Ascending aorta (tissue), 2 donors: ENCODE data around the gene MESP2. TPM values are rescaled to one million over a fixed set of nuclear protein-coding genes. Genes with fewer than 3 reads are reported as not detected.

Experiments
- DNase-seq, 2 donors: peaks; one replicate each; pipeline ENCODE4 v3.0.0-alpha.2; 2019; ENCODE audit warnings: low spot score in 2 of 2
- H3K27ac ChIP-seq, 2 donors: fragments of 200-600 bp; sonication (generic); one replicate each; pipeline ENCODE4 v1.5.1; 2016 to 2017; ENCODE audit warnings: mild to moderate bottlenecking in 1 of 2
- H3K27me3 ChIP-seq: fragments of 200-600 bp; sonication (generic); one replicate; pipeline ENCODE4 v1.5.1; 2017
- H3K36me3 ChIP-seq, 2 donors: fragments of 200-600 bp; sonication (generic); one replicate each; pipeline ENCODE4 v1.5.1; 2016
- H3K4me1 ChIP-seq, 2 donors: fragments of 200-600 bp; sonication (generic); one replicate each; pipeline ENCODE4 v1.5.1; 2016 to 2017; ENCODE audit warnings: mild to moderate bottlenecking in 1 of 2
- H3K4me3 ChIP-seq, 2 donors: fragments of 200-600 bp; sonication (generic); one replicate each; pipeline ENCODE4 v1.5.1; 2016 to 2017; ENCODE audit warnings: mild to moderate bottlenecking in 1 of 2
- H3K9me3 ChIP-seq, 2 donors: fragments of 200-600 bp; sonication (generic); one replicate each; pipeline ENCODE4 v1.5.1; 2016
- intact Hi-C: fragments of 100-400 bp; cut with DNase I; formaldehyde crosslinking; loops from one replicate; pipeline ENCODE4 v1.15.1; 2023
- total RNA-seq: library from RNA; depleted of rRNA; stranded (reverse); fragments of >200 nt; gene quantifications from one replicate; pipeline ENCODE4 v1.1.0, GENCODE V29; 2016
- TF ChIP-seq, protein P1 (sequence below), 3 experiments: fragments of 200-600 bp in 2 of 3; fragments of 450-650 bp in 1 of 3; sonication (generic) in 2 of 3; IDR thresholded peaks; one replicate each; pipeline ENCODE4 v1.5.1; 2016 to 2019; ENCODE audit warnings: antibody characterized with exemption in 3 of 3, mild to moderate bottlenecking in 1 of 3, moderate library complexity in 1 of 3

MESP2 gene
- total RNA-seq, 1 donor from 2014 or later = not detected

DNA sequence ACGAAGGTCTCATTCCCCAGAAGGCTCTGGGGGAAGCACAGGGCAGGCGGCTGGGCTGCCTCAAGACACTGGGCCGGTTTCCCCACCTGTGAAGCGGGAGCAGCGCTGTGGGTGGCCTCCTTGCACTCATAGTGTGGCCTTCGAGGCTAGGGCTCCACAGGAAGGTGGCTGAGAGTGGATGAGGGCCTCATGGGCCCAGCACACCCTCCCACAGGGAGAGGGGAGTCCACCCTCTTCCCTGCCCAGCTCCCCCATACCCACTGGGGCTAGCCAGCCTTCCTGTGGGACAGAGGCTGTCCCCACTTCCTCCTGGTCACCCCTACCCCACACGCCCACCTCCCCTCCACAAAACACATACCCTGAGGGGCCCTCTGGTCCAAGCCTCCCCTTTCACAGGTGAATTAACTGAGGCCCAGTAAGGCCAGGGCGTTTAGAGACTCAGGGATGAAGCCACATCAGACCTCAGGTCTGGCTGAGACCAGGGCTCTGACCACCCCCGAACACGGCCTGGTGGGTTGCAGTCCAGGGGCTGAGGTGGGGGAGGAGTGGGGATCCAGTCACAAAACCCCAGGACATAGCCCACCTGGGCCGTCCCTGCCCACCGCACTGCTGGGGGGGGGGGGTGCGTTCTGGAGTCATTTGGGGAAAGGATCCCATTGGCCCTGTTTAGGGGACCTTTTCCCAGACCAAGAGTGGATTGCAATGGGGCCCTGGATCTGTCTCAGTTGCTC is 37.4 kb downstream of the MESP2 start:
- Histone ChIP-seq H3K4me3 (peak overlapping the region; percentile 59 to 62), H3K36me3 (no peaks in the 10 kb centered on the region), H3K9me3 (no peaks in the 10 kb centered on the region), H3K27me3 (peaks cover 12% of the 10 kb centered on the region), H3K4me1 (peaks cover 0 to 5% of the 10 kb centered on the region in 2 donors), H3K27ac (peak overlapping the region in 1 of 2 donors; percentile 61)
- no peak for DNase-seq
- TF ChIP-seq, protein P1, sequence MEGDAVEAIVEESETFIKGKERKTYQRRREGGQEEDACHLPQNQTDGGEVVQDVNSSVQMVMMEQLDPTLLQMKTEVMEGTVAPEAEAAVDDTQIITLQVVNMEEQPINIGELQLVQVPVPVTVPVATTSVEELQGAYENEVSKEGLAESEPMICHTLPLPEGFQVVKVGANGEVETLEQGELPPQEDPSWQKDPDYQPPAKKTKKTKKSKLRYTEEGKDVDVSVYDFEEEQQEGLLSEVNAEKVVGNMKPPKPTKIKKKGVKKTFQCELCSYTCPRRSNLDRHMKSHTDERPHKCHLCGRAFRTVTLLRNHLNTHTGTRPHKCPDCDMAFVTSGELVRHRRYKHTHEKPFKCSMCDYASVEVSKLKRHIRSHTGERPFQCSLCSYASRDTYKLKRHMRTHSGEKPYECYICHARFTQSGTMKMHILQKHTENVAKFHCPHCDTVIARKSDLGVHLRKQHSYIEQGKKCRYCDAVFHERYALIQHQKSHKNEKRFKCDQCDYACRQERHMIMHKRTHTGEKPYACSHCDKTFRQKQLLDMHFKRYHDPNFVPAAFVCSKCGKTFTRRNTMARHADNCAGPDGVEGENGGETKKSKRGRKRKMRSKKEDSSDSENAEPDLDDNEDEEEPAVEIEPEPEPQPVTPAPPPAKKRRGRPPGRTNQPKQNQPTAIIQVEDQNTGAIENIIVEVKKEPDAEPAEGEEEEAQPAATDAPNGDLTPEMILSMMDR (IDR thresholded peaks at IDR 0.05) = no peak
- intact Hi-C loops = no loop called here

GRCh38 chr15:89814112-89814742 is 38.1 kb downstream of the MESP2 start:
- Histone ChIP-seq H3K27me3 (peaks cover 12% of the 10 kb centered on the region), H3K9me3 (no peaks in the 10 kb centered on the region), H3K4me3 (peak overlapping the region; percentile 59 to 62), H3K36me3 (no peaks in the 10 kb centered on the region), H3K27ac (peak overlapping the region in 1 of 2 donors; percentile 61), H3K4me1 (peaks cover 0 to 2% of the 10 kb centered on the region in 2 donors)
- no peak for DNase-seq
- TF ChIP-seq, protein P1 (IDR thresholded peaks at IDR 0.05) = no peak
- intact Hi-C loops = no loop called here

DNA sequence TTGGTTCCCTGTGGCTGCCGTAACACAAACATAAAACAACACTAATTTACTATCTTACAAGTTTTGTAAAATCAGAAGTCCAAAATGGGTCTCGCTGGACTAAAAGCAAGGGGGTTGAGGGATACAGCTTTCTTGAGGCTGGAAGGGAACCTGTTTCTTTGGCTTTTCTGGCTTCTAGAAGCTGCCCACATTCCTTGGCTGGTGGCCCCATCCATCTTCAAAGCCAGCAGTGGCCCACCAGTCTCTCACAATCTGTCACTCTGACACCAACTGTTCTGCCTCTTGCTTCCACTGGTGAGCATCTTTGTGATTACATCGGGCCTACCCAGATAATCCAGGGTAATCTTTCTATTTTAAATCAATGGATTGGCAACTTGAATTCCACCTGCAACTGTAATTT is 39.6 kb downstream of the MESP2 start:
- Histone ChIP-seq H3K27ac (no peak overlapping the region), H3K4me1 (peaks cover 0 to 2% of the 10 kb centered on the region in 2 donors), H3K9me3 (no peaks in the 10 kb centered on the region), H3K27me3 (peaks cover 12% of the 10 kb centered on the region), H3K36me3 (no peaks in the 10 kb centered on the region), H3K4me3 (no peak overlapping the region)
- intact Hi-C loops = no loop called here
- TF ChIP-seq, protein P1 (IDR thresholded peaks at IDR 0.05) = no peak
- DNase-seq = no peak

- intact Hi-C loops = no loop called here
- Histone ChIP-seq H3K27me3 (peaks cover 12% of the 10 kb centered on the region), H3K36me3 (no peaks in the 10 kb centered on the region), H3K4me3 (no peak overlapping the region), H3K9me3 (no peaks in the 10 kb centered on the region), H3K27ac (no peak overlapping the region), H3K4me1 (peaks cover 0 to 2% of the 10 kb centered on the region in 2 donors)
- TF ChIP-seq, protein P1 (IDR thresholded peaks at IDR 0.05) = no peak
- DNase-seq = no peak
Measured at GRCh38 chr15:89817701-89818280, 41.7 kb downstream of the MESP2 start.

GRCh38 chr15:89818287-89818686 is 42.2 kb downstream of the MESP2 start:
- H3K9me3 ChIP-seq = no peaks in the 10 kb centered on the region
- no peaks in the 10 kb centered on the region for H3K36me3 ChIP-seq
- H3K27ac ChIP-seq = no peak overlapping the region
- intact Hi-C loops = no loop called here
- peaks cover 12% of the 10 kb centered on the region for H3K27me3 ChIP-seq
- no peak overlapping the region for H3K4me3 ChIP-seq
- TF ChIP-seq, protein P1 (IDR thresholded peaks at IDR 0.05) = no peak
- peaks cover 0 to 4% of the 10 kb centered on the region in 2 donors for H3K4me1 ChIP-seq
- no peak for DNase-seq
